Stimulated activated CD4-positive, alpha-beta T cell treated with anti-CD3 and anti-CD28 coated beads, TNF-alpha, amount 100 ng/mL, for 1 hour (primary cell): ENCODE results near the gene COL5A1.

Experiments
- DNase-seq, 3 donors: peaks; one replicate each; pipeline ENCODE4 v3.0.0-alpha.2; 2020; ENCODE audit warnings: low read depth in 3 of 3, low spot score in 1 of 3

Gene COL5A1

GRCh38 chr9:134887686-134888602 is 246.3 kb downstream of the COL5A1 start:
- DNase-seq = no peak

- no peak for DNase-seq
Measured at GRCh38 chr9:134888603-134889190, 247.1 kb downstream of the COL5A1 start.

GRCh38 chr9:134889386-134890154 is 248.0 kb downstream of the COL5A1 start:
- no peak for DNase-seq

- no peak for DNase-seq
Measured at GRCh38 chr9:134890155-134890495, 248.5 kb downstream of the COL5A1 start.

GRCh38 chr9:134891053-134891452 is 249.4 kb downstream of the COL5A1 start:
- no peak for DNase-seq

- DNase-seq = no peak
Measured at GRCh38 chr9:134891713-134892112, 250.1 kb downstream of the COL5A1 start.

- no peak for DNase-seq
Measured at GRCh38 chr9:134892221-134892620, 250.6 kb downstream of the COL5A1 start.

- DNase-seq = no peak
Measured at GRCh38 chr9:134892820-134893420, 251.3 kb downstream of the COL5A1 start.
